Neural cell (in vitro differentiated cells): ENCODE results near the gene TUBB1. TPM values are rescaled to one million over a fixed set of nuclear protein-coding genes. Genes with fewer than 3 reads are reported as not detected.

Experiments used
- H2AFZ ChIP-seq: fragments of 200-600, 300-800 bp; sonication (generic), shearing (Covaris generic); 2 replicates; pipeline ENCODE4 v1.6.0; 2014; ENCODE audit warnings: low read depth, mild to moderate bottlenecking, antibody characterized with exemption, low read length, moderate library complexity
- H3F3A ChIP-seq: fragments of 200-600 bp; shearing (Covaris generic); 2 replicates; pipeline ENCODE4 v1.6.1; 2016; ENCODE audit warnings: mild to moderate bottlenecking, moderate library complexity, mixed read lengths, antibody characterized with exemption, low read length; ENCODE audit not compliant: insufficient read depth, poor library complexity, severe bottlenecking
- H3K27ac ChIP-seq: fragments of 200-600, 300-800 bp; sonication (generic), shearing (Covaris generic); 2 replicates; pipeline ENCODE4 v1.5.1; 2014; ENCODE audit warnings: mild to moderate bottlenecking, low read length, moderate library complexity
- H3K27me3 ChIP-seq: fragments of 300-800, 200-600 bp; sonication (generic), shearing (Covaris generic); 2 replicates; pipeline ENCODE4 v1.6.0; 2014; ENCODE audit warnings: mild to moderate bottlenecking, low read depth, low read length, moderate library complexity; ENCODE audit not compliant: insufficient read depth
- H3K36me3 ChIP-seq: fragments of 300-800, 200-600 bp; sonication (generic), shearing (Covaris generic); 2 replicates; pipeline ENCODE4 v1.5.1; 2014; ENCODE audit warnings: mild to moderate bottlenecking, antibody characterized with exemption, low read length, moderate library complexity; ENCODE audit not compliant: insufficient read depth
- H3K4me2 ChIP-seq: fragments of 300-800, 200-600 bp; sonication (generic), shearing (Covaris generic); 2 replicates; pipeline ENCODE4 v1.6.0; 2014; ENCODE audit warnings: mild to moderate bottlenecking, low read length
- H3K4me3 ChIP-seq: fragments of 300-800, 200-600 bp; sonication (generic), shearing (Covaris generic); 2 replicates; pipeline ENCODE4 v1.5.1; 2014; ENCODE audit warnings: mild to moderate bottlenecking, low read length, moderate library complexity
- H3K79me2 ChIP-seq: fragments of 200-600 bp; shearing (Covaris generic); replicated peaks from 2 replicates; pipeline ENCODE4 v1.6.0; 2014; ENCODE audit warnings: mild to moderate bottlenecking, low read length, moderate library complexity; ENCODE audit not compliant: insufficient read depth
- H3K9ac ChIP-seq: fragments of 300-800, 200-600 bp; sonication (generic), shearing (Covaris generic); 2 replicates; pipeline ENCODE4 v1.6.1; 2016; ENCODE audit warnings: mild to moderate bottlenecking, low read length, mixed read lengths
- H3K9me2 ChIP-seq: fragments of 200-600 bp; shearing (Covaris generic); 2 replicates; pipeline ENCODE4 v1.6.1; 2016; ENCODE audit warnings: mild to moderate bottlenecking, low read length, mixed read lengths; ENCODE audit not compliant: insufficient read depth
- H3K9me3 ChIP-seq: fragments of 200-600, 300-800 bp; sonication (generic), shearing (Covaris generic); 2 replicates; pipeline ENCODE4 v1.6.1; 2016; ENCODE audit warnings: mild to moderate bottlenecking, mixed run types, low read length, moderate library complexity, mixed read lengths
- H4K20me1 ChIP-seq: fragments of 200-600 bp; shearing (Covaris generic); 2 replicates; pipeline ENCODE4 v1.6.1; 2016; ENCODE audit warnings: mild to moderate bottlenecking, mixed run types; ENCODE audit not compliant: insufficient read depth
- CTCF ChIP-seq: fragments of 450-650 bp; IDR thresholded peaks from 2 replicates; pipeline ENCODE4 v1.5.1; 2014; ENCODE audit warnings: antibody characterized with exemption, mild to moderate bottlenecking, moderate library complexity; ENCODE audit not compliant: poor library complexity, severe bottlenecking
- EP300 ChIP-seq: fragments of 450-650 bp; conservative IDR thresholded peaks from 2 replicates; pipeline ENCODE4 v1.6.1; 2014; ENCODE audit warnings: antibody characterized with exemption, mild to moderate bottlenecking, moderate library complexity; ENCODE audit not compliant: poor library complexity, severe bottlenecking
- EZH2 ChIP-seq: fragments of 200-600, 300-800 bp; shearing (Covaris generic), sonication (generic); IDR thresholded peaks from 2 replicates; pipeline ENCODE4 v1.6.1; 2014; ENCODE audit warnings: antibody characterized with exemption, low read length, borderline replicate concordance, mild to moderate bottlenecking; ENCODE audit not compliant: insufficient read depth, poor library complexity, severe bottlenecking
- MXI1 ChIP-seq: fragments of 450-650 bp; conservative IDR thresholded peaks from 2 replicates; pipeline ENCODE4 v1.6.1; 2014; ENCODE audit warnings: antibody characterized with exemption, mild to moderate bottlenecking; ENCODE audit not compliant: poor library complexity, severe bottlenecking
- POLR2AphosphoS5 ChIP-seq: IDR thresholded peaks from 2 replicates; pipeline ENCODE4 v1.6.1; 2012
- RAD21 ChIP-seq: fragments of 450-650 bp; conservative IDR thresholded peaks from 2 replicates; pipeline ENCODE4 v1.6.1; 2014; ENCODE audit warnings: antibody characterized with exemption, mild to moderate bottlenecking, moderate library complexity
- REST ChIP-seq: IDR thresholded peaks from 2 replicates; pipeline ENCODE4 v1.6.1; 2012; ENCODE audit warnings: borderline replicate concordance
- SMC3 ChIP-seq: fragments of 450-650 bp; conservative IDR thresholded peaks from 2 replicates; pipeline ENCODE4 v1.6.1; 2014; ENCODE audit warnings: antibody characterized with exemption, mild to moderate bottlenecking, moderate library complexity; ENCODE audit not compliant: poor library complexity
- TAF1 ChIP-seq: IDR thresholded peaks from 2 replicates; pipeline ENCODE4 v1.6.1; 2012; ENCODE audit warnings: low read depth
- polyA plus RNA-seq: library from polyadenylated mRNA; depleted of rRNA; stranded (reverse); fragments of >200 nt; gene quantifications from 2 replicates; pipeline ENCODE4 v1.2.3, GENCODE V29; 2014

Gene TUBB1
- polyA plus RNA-seq, 1 donor from 2014 or later: not detected

- Histone ChIP-seq H3K4me2 (no peak overlapping the region), H3F3A (no peaks in the 10 kb centered on the region), H2AFZ (no peak overlapping the region), H3K4me3 (no peak overlapping the region), H3K36me3 (peaks cover 16% of the 10 kb centered on the region), H3K27ac (no peak overlapping the region), H3K9ac (no peak overlapping the region), H4K20me1 (no peaks in the 10 kb centered on the region), H3K79me2 (peaks cover 33% of the 10 kb centered on the region), H3K9me2 (no peaks in the 10 kb centered on the region), H3K9me3 (no peaks in the 10 kb centered on the region), H3K27me3 (no peaks in the 10 kb centered on the region)
- no peak for TF ChIP-seq EP300
- TF ChIP-seq CTCF: no peak
- TF ChIP-seq TAF1: no peak
- TF ChIP-seq POLR2AphosphoS5: no peak
- TF ChIP-seq RAD21: no peak
- TF ChIP-seq REST: no peak
- no peak for TF ChIP-seq MXI1
- TF ChIP-seq EZH2: no peak
- TF ChIP-seq SMC3: no peak
Observed at GRCh38 chr20:59025086-59025485, 5.9 kb downstream of the TUBB1 start.

- Histone ChIP-seq H3K9ac (no peak overlapping the region), H3K27ac (no peak overlapping the region), H2AFZ (no peak overlapping the region), H4K20me1 (no peaks in the 10 kb centered on the region), H3K36me3 (peaks cover 16% of the 10 kb centered on the region), H3K27me3 (no peaks in the 10 kb centered on the region), H3K4me2 (no peak overlapping the region), H3K9me3 (no peaks in the 10 kb centered on the region), H3F3A (no peaks in the 10 kb centered on the region), H3K4me3 (no peak overlapping the region), H3K79me2 (peaks cover 33% of the 10 kb centered on the region), H3K9me2 (no peaks in the 10 kb centered on the region)
- TF ChIP-seq CTCF (no peak), TAF1 (no peak), MXI1 (no peak), EZH2 (no peak), EP300 (no peak), REST (no peak), SMC3 (no peak), RAD21 (no peak), POLR2AphosphoS5 (no peak)
Observed at GRCh38 chr20:59025511-59025910, 6.3 kb downstream of the TUBB1 start.
